GM18508 (cell line): ENCODE measurements around the gene LSM5.
"Not testable (repeated sequence)": the region's sequence is repeated elsewhere in the genome, so short reads cannot be mapped to it uniquely, and the experiment has no call there.

ENCODE experiments used
- ATAC-seq: cut with Tn5 transposase; IDR thresholded peaks from one replicate; pipeline ENCODE4 v1.9.1; 2021; ENCODE audit warnings: moderate number of reproducible peaks; ENCODE audit not compliant: insufficient read depth, unreplicated experiment

LSM5 gene

GRCh38 chr7:32506266-32507054, 16.3 kb upstream of the LSM5 start:
- peak; percentile 52 for ATAC-seq

GRCh38 chr7:32502728-32503127, 12.5 kb upstream of the LSM5 start:
- no peak for ATAC-seq

- ATAC-seq: no peak
Measured at GRCh38 chr7:32501522-32501921, 11.3 kb upstream of the LSM5 start.

DNA sequence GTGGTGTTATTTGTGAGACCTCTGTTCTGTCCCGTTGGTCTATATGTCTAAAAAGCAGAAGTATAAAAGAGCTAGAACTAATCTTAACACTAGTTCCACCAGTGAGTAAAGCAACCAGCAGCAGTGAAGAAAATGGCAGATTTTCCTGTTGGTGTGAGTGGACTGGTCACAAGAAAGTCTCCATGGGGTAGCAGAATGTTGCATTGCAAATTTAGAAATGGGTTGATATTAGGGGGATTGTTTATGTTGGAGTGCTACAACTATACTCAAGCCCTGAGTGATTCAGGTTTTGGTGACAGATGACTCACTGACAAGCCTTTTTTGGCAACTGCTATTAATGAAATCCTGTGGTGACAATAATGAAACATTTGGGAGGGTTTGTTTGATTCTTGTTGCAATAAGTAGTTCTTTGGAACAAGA, 10.8 kb upstream of the LSM5 start:
- no peak for ATAC-seq

GRCh38 chr7:32500216-32500615, 10.0 kb upstream of the LSM5 start:
- ATAC-seq: not testable (repeated sequence)

- not testable (repeated sequence) for ATAC-seq
Measured at GRCh38 chr7:32499755-32500154, 9.6 kb upstream of the LSM5 start.

- ATAC-seq: peak; percentile 2
Measured at GRCh38 chr7:32496052-32496813, 6.1 kb upstream of the LSM5 start.

- ATAC-seq: peak; percentile 65
Measured at GRCh38 chr7:32495298-32496051, 5.3 kb upstream of the LSM5 start, which contains the start of gene AVL9. TSS of gene AVL9 (plus strand) at chr7:32495489. CDS start at chr7:32495710, 221 bp downstream.

GRCh38 chr7:32494946-32495297, 4.7 kb upstream of the LSM5 start:
- ATAC-seq: peak; percentile 16

- ATAC-seq: no peak
Measured at GRCh38 chr7:32489788-32490126, 423 bp downstream of the LSM5 start.

- no peak for ATAC-seq
Measured at GRCh38 chr7:32481921-32482320, 8.3 kb downstream of the LSM5 start.

GRCh38 chr7:32481176-32481575, 9.0 kb downstream of the LSM5 start:
- no peak for ATAC-seq

DNA sequence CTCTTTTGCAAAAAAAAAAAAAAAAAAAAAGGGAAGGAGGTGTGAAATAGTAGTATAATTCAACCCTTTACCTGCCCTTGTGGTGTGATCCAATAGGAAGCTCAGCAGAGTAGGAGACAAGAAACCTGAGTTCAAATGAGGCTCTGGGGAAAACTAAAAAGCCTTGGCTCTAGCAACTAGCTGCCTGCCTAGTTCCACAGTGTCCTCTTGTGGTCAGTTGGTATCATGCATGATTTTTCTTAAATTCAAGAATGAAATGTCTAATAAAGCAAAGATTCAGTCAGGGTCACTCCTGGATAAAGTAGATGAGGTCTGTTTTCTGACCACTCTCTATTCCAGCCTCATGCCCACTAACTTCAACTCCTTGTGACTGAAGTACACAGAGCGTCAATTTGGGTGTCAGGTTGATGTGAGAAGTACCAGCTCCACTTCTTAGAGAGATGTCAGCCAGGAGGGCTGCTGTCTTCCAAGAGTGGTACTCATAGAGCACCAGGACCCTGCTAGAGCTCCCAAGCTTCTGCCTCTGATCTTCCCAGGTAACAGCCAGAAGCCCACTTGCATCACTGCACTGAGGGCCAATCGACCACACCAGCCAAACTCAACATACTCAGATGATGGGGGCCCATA, 10.5 kb downstream of the LSM5 start:
- ATAC-seq: no peak

DNA sequence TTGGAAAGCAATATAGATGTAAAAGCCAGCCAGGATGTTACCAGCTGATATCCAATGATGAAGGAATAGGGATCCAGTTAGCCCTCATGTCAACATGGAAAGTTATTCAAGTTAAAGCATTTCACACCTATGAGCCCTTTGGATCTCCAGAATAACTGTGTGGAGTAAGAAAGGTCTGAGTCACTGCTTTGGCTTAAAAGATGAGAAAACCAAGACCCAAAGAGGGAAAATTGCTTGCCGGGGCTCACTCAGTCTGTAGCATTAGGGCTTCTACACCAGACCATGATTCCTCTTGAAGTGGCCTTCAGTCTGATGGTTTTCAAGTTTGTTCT, 12.6 kb downstream of the LSM5 start:
- ATAC-seq: no peak

DNA sequence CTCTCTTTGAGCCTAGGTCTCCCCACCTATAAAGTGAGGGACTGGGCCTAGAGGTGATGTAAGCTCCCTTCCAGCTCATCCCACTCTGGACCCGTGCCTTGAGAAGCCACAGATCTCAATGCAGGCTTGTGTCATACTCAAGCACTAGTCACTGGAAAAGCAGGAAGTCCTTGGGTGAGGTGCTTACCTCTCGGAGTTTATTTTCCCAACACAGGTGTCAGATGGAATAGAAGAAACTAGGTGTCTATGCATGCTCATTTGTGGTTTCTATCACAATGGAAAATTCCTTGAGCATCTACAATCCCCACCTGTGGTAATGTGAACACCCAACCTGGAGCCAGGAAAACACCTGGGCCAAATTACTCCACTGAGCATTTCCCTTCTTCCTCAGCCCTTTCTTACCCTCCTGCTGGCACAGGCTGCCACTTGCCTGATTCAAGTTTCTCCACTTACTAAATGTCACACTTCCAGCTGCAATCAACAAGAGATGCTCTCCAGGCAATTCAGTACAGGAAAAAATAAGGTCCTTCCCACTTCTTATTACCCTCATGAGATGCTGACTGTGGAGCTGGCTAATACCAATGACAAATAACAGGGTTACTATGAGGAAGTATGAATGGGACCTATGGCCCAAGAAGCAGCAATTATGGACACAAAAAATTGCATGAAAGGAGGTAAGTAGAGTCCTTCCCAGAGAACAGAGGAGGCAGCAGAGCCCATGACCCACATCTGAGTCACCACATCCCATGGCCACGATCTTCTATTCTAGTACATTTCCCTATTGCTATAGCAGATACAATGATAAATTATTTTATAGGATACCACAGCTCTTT, 13.1 kb downstream of the LSM5 start:
- ATAC-seq: no peak

DNA sequence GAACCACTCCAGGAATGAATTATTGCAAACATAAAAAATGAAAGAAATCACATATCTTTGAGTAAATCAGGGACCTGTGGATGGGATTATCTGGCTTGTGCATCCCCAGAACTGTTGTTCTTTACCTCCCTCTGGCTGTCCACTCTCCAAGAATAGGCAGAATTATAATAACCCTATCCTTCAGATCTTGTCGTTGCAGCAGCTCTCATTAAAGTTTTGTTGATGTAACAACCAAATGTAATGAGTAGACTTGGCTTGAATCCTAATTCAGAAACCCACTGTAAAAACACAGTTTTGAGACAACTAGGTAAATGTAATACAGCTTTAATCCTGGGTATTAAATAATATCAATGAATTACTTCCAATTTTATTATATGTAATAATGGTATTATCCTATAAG, 16.2 kb downstream of the LSM5 start:
- ATAC-seq: no peak

DNA sequence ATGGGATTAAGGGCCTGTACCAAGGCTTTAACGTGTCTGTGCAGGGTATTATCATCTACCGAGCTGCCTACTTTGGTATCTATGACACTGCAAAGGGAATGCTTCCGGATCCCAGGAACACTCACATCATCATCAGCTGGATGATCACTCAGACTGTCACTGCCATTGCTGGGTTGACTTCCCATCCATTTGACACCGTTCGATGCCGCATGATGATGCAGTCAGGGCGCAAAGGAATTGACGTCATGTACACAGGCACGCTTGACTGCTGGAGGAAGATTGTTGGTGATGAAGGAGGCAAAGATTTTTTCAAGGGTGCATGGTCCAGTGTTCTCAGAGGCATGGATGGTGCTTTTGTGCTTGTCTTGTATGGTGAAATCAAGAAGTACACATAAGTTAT, 18.2 kb downstream of the LSM5 start:
- ATAC-seq: no peak

- no peak for ATAC-seq
Measured at GRCh38 chr7:32470871-32471270, 19.3 kb downstream of the LSM5 start.

DNA sequence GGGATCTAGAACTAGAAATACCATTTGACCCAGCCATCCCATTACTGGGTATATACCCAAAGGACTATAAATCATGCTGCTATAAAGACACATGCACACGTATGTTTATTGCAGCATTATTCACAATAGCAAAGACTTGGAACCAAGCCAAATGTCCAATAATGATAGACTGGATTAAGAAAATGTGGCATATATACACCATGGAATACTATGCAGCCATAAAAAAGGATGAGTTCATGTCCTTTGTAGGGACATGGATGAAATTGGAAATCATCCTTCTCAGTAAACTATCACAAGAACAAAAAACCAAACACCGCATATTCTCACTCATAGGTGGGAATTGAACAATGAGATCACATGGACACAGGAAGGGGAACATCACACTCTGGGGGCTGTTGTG, 20.2 kb downstream of the LSM5 start:
- ATAC-seq: not testable (repeated sequence)
